ENCODE results near the gene TMEM234.

TMEM234 gene

DNA sequence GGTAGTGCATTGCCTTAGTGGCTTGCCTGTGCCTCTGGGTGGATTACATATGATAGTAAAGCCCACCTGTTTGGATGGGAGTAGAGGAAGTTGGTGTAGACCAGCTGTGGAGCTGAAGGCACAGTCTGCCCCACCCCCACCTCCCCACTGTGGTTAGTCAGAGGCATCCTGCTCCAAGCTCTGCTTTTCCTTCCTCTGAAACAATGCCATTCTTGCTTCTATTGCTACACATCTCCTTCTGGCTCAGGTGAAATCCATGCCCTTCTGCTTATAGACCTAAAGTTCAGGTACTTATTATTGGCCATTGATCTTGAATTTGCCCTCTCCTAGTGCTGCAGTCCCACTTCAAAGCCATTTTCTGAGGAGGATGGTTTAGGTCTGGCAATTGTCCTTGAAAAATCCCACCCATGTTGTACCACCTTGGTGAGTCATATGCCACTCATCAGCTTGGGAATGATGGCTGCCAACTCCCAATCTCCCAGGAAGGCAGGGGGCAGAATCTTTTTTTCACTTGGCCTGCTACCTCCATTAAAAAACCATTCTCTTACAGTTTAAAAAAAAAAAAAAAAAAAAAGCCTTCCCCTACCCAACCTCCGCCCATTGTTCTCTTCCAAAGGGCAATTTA is 49.4 kb downstream of the TMEM234 start:
- DNase-seq (ENCODE audit: low read depth): no peak

DNA sequence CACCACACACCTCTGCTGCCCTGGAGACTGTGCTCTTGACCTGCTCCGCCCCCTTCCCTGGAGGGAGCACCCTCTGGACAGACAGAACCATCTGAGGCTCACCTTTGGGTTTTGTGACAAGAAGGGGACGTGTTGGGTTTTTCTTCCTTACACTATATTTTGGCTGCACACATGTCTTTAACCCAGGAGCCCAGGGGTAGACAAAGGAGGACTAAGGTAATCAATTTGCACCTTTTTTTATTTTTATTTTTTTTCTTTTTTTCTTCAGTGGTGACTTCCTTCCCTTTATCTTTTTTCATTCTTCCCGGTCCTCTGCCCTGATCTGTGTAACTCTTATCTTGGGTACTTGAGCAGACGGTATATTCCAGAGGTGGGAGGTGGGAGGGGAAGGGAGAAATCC is 51.2 kb downstream of the TMEM234 start:
- DNase-seq (ENCODE audit: low read depth): no peak
